DMS153 treated with DMSO at 0.1 percent for 48 hours (cell line): Measurements from ENCODE around the gene HM13.
"Not testable (repeated sequence)": the region's sequence is repeated elsewhere in the genome, so short reads cannot be mapped to it uniquely, and the experiment has no call there.

Source experiments
- DNase-seq: peaks from one replicate; lab custom pipeline; 2025; ENCODE audit not compliant: unreplicated experiment; lab: John Stamatoyannopoulos, UW

HM13 gene

GRCh38 chr20:31606804-31607639 lies 92.8 kb downstream of the HM13 start:
- peak; percentile 72 for DNase-seq

GRCh38 chr20:31607640-31608250 lies 93.5 kb downstream of the HM13 start:
- no peak for DNase-seq

GRCh38 chr20:31608251-31608945 lies 94.2 kb downstream of the HM13 start:
- peak; percentile 92 for DNase-seq

- DNase-seq, result not testable (repeated sequence)
Observed at GRCh38 chr20:31612271-31612640, 98.0 kb downstream of the HM13 start.

- DNase-seq, result no peak
Observed at GRCh38 chr20:31615416-31615815, 101.2 kb downstream of the HM13 start.

- no peak for DNase-seq
Observed at GRCh38 chr20:31617432-31618104, 103.3 kb downstream of the HM13 start.
